Gastroesophageal sphincter (tissue), 4 donors: ENCODE measurements around the gene LRRC4. TPM values are rescaled to one million over a fixed set of nuclear protein-coding genes. Genes with fewer than 3 reads are reported as not detected.

Experiments used
- ATAC-seq: fragments of 150-250 bp; one replicate; pipeline ENCODE4 v1.9.1; 2016; ENCODE audit warnings: mild to moderate bottlenecking, moderate library complexity
- H3K27ac ChIP-seq, 4 donors: fragments of 200-600 bp; sonication (generic) in 3 of 4; 1 replicate in 3 of 4; 2 replicates in 1 of 4; pipeline ENCODE4 v1.5.1; 2016 to 2019
- H3K27me3 ChIP-seq: fragments of 200-600 bp; sonication (generic); one replicate; pipeline ENCODE4 v1.5.1; 2019
- H3K36me3 ChIP-seq, 2 donors: fragments of 200-600 bp; sonication (generic); one replicate each; pipeline ENCODE4 v1.5.1; 2019; ENCODE audit warnings: control low read depth in 1 of 2
- H3K4me1 ChIP-seq, 3 donors: fragments of 200-600 bp; sonication (generic); 1 replicate in 2 of 3; 2 replicates in 1 of 3; pipeline ENCODE4 v1.5.1; 2016 to 2019; ENCODE audit warnings: control low read depth in 2 of 3
- H3K4me3 ChIP-seq, 2 donors: fragments of 200-600 bp; sonication (generic); one replicate each; pipeline ENCODE4 v1.5.1; 2019; ENCODE audit warnings: mild to moderate bottlenecking in 1 of 2, moderate library complexity in 1 of 2
- H3K9me3 ChIP-seq, 3 donors: fragments of 200-600 bp; sonication (generic); one replicate each; pipeline ENCODE4 v1.5.1; 2017 to 2019; ENCODE audit warnings: control low read depth in 2 of 3
- CTCF ChIP-seq, 4 experiments: fragments of 200-600 bp in 2 of 4; fragments of 450-650 bp in 2 of 4; sonication (generic) in 1 of 4; IDR thresholded peaks; one replicate each; pipeline ENCODE4 v1.5.1; 2017 to 2019; ENCODE audit warnings: antibody characterized with exemption in 4 of 4, mild to moderate bottlenecking in 2 of 4, moderate library complexity in 2 of 4
- EP300 ChIP-seq: sonication (generic); formaldehyde crosslinking; IDR thresholded peaks from one replicate; pipeline ENCODE4 v1.6.1; 2017; ENCODE audit warnings: antibody characterized with exemption, mild to moderate bottlenecking
- POLR2A ChIP-seq, 2 donors: fragments of 450-650 bp; IDR thresholded peaks; one replicate each; pipeline ENCODE4 v1.6.1; 2017; ENCODE audit warnings: antibody characterized with exemption in 2 of 2, mild to moderate bottlenecking in 2 of 2, moderate library complexity in 1 of 2
- POLR2AphosphoS5 ChIP-seq: sonication (generic); formaldehyde crosslinking; IDR thresholded peaks from one replicate; pipeline ENCODE4 v1.6.1; 2017; ENCODE audit warnings: antibody characterized with exemption
- WGBS, 2 donors: methylation state at CpG; one replicate each; pipeline ENCODE4 v1.1.5; 2018; ENCODE audit warnings: low coverage in 1 of 2; 5-methylcytosine and 5-hydroxymethylcytosine counted together
- total RNA-seq, 4 donors: library from RNA; depleted of rRNA; stranded (reverse); fragments of >200 nt; gene quantifications; one replicate each; pipeline ENCODE4 v1.1.0, GENCODE V29; 2016

Gene LRRC4
- total RNA-seq, 4 donors from 2014 or later = 0.39 to 1.9 (median 0.82) TPM; not detected in 1

- peaks cover 0 to 4% (median 1%) of the 10 kb centered on the region in 3 donors for H3K4me1 ChIP-seq
- no peak overlapping the region for H3K27ac ChIP-seq
- TF ChIP-seq POLR2AphosphoS5 (no peak), POLR2A (IDR thresholded peaks at IDR 0.05) (no peak), CTCF (IDR thresholded peaks at IDR 0.05) (no peak), EP300 (no peak)
- H3K36me3 ChIP-seq = peaks cover 0 to 32% of the 10 kb centered on the region in 2 donors
- ATAC-seq = no peak
- no peaks in the 10 kb centered on the region for H3K27me3 ChIP-seq
- no peaks in the 10 kb centered on the region for H3K9me3 ChIP-seq
- no peak overlapping the region for H3K4me3 ChIP-seq
- WGBS, 2 donors = 85% methylated on average over 8 of the region's 11 CpGs; no CpG with 5 or more reads in 1 of the 2 donors
These were observed 40.6 kb upstream of the LRRC4 start for GRCh38 chr7:128071801-128072200.

GRCh38 chr7:128071376-128071775 is 40.1 kb upstream of the LRRC4 start:
- 87 to 100% methylated on average over 2 to 5 of the region's 6 CpGs for WGBS, 2 donors
- peaks cover 0 to under 1% (median 0%) of the 10 kb centered on the region in 3 donors for H3K4me1 ChIP-seq
- H3K36me3 ChIP-seq = peaks cover 0 to 32% of the 10 kb centered on the region in 2 donors
- TF ChIP-seq EP300 (no peak), POLR2A (IDR thresholded peaks at IDR 0.05) (no peak), CTCF (IDR thresholded peaks at IDR 0.05) (no peak), POLR2AphosphoS5 (no peak)
- H3K27ac ChIP-seq = no peak overlapping the region
- no peaks in the 10 kb centered on the region for H3K9me3 ChIP-seq
- ATAC-seq = no peak
- no peak overlapping the region for H3K4me3 ChIP-seq
- no peaks in the 10 kb centered on the region for H3K27me3 ChIP-seq

DNA sequence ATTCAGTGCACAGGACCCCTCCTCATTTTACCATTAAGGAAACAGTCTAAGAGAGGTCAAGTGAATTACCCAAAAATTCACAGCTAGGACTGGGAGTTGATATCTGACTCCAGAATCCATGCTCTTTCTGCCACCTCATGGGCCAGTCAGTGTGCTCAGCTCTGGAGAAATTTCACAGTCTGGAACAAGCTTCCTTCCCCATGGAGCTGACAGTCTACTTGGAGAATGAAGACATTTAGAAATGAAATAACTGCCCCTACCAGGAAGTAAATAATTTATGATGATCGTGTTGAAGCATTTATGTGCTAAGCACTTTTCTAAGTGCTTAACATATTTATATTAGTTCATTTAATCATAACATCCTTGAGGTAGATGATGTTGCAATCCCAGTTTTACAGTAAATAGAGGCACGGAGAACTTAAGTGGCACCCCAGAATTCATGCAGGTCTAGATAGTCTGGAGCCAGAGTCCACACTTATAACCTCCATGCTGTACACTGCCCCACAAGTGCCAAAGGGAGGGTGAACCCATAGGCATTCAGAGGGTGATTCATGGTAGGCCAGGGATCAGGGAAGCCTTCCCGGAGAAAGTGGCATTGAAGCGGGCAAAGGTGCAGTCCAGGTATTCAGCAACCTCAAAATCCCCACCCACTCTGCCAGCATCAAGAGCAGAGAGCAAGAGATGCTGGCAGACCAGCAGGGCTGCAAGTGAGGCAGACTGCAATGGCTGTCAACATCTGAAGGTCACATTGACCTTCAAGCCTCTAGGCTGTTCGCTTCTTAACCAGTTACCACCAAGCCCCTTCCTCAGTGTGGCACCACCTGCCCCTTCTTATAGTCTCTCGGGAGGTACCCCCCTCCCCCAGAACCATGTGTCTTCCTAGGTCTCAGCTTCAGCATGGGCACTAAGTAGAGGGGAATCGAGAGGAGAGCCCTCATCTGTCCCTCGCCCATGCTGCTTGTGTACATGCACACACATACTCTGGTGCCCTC is 38.4 kb upstream of the LRRC4 start:
- H3K36me3 ChIP-seq = peaks cover 0 to 16% of the 10 kb centered on the region in 2 donors
- no peak for ATAC-seq

GRCh38 chr7:128068785-128069184 is 37.5 kb upstream of the LRRC4 start:
- 60 to 100% methylated on average over 1 of the region's 8 CpGs for WGBS, 2 donors
- no peak overlapping the region for H3K27ac ChIP-seq
- ATAC-seq = no peak
- no peaks in the 10 kb centered on the region for H3K9me3 ChIP-seq
- H3K4me1 ChIP-seq = no peaks in the 10 kb centered on the region
- H3K4me3 ChIP-seq = no peak overlapping the region
- H3K27me3 ChIP-seq = no peaks in the 10 kb centered on the region
- no peak for TF ChIP-seq POLR2AphosphoS5
- TF ChIP-seq EP300 = no peak
- no peak for TF ChIP-seq CTCF (IDR thresholded peaks at IDR 0.05)
- no peak for TF ChIP-seq POLR2A (IDR thresholded peaks at IDR 0.05)
- peaks cover 0 to 7% of the 10 kb centered on the region in 2 donors for H3K36me3 ChIP-seq

More for the DNA sequence above, 38.4 kb upstream of the LRRC4 start:
- no peaks in the 10 kb centered on the region for H3K4me1 ChIP-seq
- no peak overlapping the region for H3K4me3 ChIP-seq
- no peaks in the 10 kb centered on the region for H3K9me3 ChIP-seq
- no peak for TF ChIP-seq CTCF (IDR thresholded peaks at IDR 0.05)
- TF ChIP-seq EP300 = no peak
- H3K27ac ChIP-seq = no peak overlapping the region
- no peaks in the 10 kb centered on the region for H3K27me3 ChIP-seq
- 83 to 88% methylated on average over 2 to 5 of the region's 8 CpGs for WGBS, 2 donors

DNA sequence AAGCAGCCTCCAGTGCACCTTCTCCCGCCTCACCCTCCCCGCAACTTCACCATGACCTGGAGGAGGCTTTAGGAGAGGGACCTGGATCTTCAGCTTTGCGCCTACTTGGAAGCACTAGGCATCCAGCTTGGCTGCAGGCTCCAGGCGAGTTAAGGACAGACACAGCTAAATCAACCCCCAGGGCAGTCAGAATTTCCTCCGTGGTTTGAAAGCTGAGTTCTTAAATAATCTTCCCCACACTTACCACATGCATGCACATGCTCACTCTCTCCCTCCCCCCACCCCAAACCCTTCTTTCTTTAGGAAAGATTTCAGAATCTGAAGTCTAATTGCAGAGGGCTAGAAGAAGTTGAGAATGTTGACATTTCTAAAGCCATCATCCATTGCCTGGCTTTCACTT is 36.7 kb upstream of the LRRC4 start:
- no peak for ATAC-seq
- H3K36me3 ChIP-seq = peaks cover 0 to 4% of the 10 kb centered on the region in 2 donors
- WGBS, 2 donors = 76 to 87% methylated on average over 4 to 5 of the region's 5 CpGs
- H3K27ac ChIP-seq = no peak overlapping the region
- H3K4me3 ChIP-seq = no peak overlapping the region
- no peaks in the 10 kb centered on the region for H3K4me1 ChIP-seq
- no peaks in the 10 kb centered on the region for H3K9me3 ChIP-seq
- H3K27me3 ChIP-seq = no peaks in the 10 kb centered on the region
- TF ChIP-seq POLR2AphosphoS5 = no peak
